NCI-H446 (cell line): ENCODE results near the gene MBD4.
A peak's percentile ranks its signal among the peaks of the same experiment; 100 is the strongest.

Source experiments
- DNase-seq, 2 experiments: peaks; one replicate each; lab custom pipeline; 2025; lab: John Stamatoyannopoulos, UW

Gene MBD4

DNA sequence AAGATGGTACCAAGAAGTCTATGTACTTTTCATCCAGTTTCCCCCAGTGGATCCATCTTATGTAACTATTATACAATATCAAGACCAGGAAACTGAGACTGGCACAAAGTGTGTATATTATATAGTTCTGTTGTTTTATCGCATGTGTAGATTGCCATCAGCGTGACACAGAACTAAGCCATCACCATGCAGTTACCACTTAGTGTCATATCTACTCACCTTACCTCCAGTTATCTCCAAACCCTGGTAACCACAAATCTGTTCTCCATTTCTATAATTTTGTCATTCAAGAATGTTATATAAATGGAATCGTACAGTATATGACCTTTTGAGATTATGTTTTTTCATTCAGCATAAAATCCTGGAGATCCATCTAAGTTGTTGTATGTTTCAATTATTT, 23.3 kb upstream of the MBD4 start:
- DNase-seq = no peak

DNA sequence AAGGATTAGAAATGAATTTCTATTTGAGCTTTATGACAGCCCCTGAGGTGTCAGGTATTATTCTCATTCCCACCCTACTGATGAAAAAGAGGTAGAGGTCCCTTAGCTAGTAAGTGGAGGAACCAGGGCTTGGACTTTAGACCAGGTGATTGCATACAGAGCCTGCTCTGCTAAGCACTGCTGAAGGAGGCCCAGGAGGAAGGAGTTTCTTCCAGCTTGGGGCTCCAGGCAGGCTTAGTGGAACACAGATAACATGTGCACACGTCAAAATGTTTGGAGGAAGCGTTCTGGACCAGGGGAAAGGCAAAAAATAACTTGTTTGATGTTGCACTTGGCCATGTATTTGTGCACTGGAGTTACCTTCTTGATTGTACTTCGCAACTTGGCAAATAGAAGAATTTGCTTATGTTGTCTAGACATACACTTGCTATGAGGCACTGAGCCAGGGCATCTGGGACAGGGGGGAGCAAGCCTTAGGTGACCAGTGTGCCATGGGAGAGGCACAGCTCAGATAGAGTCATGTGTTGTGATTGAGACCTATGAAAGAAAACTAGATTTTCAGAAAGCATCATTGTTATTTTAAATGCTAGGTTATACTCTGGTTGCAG, 22.7 kb upstream of the MBD4 start:
- no peak for DNase-seq

- no peak for DNase-seq
These were observed 21.9 kb upstream of the MBD4 start for GRCh38 chr3:129461461-129462146.

DNA sequence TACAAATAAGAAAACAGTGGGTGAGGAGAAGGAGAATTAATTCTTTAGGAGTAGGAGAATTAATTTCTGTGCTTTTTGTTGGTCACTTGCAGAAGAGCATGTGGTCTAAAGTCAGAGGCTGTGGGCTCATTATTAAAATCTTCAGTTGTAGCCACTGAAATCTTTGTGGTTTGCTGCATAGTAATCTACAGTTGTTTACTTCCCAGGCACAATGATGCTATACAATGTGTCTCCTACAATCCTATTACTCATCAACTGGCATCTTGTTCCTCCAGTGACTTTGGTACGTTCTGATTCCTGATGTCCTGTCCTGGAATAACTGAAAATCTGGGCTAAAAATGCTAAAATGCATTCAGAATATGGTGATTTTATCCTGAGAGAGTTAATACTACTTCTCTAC, 21.3 kb upstream of the MBD4 start:
- no peak for DNase-seq

- no peak for DNase-seq
These were observed 20.8 kb upstream of the MBD4 start for GRCh38 chr3:129460572-129460971.

- DNase-seq = no peak
These were observed 20.4 kb upstream of the MBD4 start for GRCh38 chr3:129460155-129460554.

- no peak for DNase-seq
These were observed 14.0 kb upstream of the MBD4 start for GRCh38 chr3:129453732-129454131.

GRCh38 chr3:129449279-129450115, 9.7 kb upstream of the MBD4 start:
- no peak for DNase-seq

DNA sequence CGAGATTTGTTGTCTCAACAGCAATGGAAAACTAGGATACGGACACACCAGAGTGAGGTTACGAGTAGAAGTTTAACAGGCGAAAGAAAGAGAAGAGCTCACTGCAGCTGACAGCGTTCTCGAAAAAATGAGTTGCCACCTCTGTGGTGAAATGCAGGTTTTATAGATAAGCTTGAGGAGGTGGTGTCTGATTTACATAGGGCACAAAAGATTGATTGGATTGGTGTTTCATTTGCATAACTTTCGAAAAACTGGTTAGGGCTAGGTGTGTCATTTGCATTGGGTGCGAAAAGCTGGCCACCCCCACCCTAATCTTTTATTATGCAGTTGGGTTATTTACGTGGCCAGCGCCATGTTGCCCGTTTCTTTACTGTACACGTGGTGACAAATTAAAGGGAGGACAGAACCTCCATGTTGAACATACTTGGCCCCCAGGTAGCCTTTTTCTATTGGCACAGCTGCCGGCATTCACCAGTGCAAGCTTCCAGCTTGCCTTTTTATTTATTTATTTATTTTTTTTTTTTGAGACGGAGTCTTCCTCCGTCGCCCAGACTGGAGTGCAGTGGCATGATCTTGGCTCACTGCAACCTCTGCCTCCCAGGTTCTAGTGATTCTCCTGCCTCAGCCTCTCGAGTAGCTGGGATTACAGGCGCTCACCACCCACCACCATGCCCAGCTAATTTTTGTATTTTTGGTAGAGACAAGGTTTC, 8.6 kb upstream of the MBD4 start:
- DNase-seq = no peak

- DNase-seq = no peak
These were observed 7.2 kb upstream of the MBD4 start for GRCh38 chr3:129446926-129447325.

- peak; percentile 31 to 71 for DNase-seq
These were observed 5.7 kb upstream of the MBD4 start for GRCh38 chr3:129445471-129445870.

DNA sequence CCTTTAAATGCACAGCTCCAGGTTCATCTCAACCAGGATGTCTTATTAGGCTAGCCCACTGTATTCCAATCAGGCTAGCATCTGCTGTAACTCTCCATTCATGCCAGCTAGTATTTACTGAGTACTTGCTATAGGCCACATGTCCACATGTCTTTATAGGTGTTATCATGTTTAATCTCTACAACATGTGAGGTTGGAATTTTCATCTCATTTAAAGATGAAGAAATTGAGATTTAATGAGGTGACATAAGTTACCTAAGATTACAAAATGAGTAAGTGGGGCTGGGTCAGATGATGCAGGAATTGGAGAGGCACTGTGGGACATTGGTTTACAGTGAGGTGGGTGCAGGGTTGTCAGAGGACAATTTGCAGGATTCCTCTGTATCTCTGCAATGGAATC, 3.2 kb upstream of the MBD4 start:
- DNase-seq = no peak

DNA sequence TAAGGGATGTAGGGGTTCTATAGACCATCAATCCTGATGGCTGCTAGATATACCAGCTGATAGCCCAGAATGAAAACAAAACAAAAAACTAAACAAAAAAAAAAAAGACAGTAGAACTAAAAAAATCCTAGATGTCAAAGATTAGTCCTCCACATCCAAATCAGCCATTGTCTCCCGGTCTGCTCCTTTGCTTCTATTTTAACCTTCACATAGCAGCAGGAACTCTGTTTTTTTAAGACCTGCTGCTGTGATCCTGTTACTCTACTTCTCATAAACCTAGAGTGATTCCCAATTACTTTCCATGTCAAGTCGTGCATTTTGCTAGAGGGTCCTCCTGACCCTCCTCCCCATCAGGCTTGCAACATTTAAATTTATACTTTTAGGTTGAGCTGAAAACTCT, 2.7 kb upstream of the MBD4 start:
- DNase-seq = no peak

DNA sequence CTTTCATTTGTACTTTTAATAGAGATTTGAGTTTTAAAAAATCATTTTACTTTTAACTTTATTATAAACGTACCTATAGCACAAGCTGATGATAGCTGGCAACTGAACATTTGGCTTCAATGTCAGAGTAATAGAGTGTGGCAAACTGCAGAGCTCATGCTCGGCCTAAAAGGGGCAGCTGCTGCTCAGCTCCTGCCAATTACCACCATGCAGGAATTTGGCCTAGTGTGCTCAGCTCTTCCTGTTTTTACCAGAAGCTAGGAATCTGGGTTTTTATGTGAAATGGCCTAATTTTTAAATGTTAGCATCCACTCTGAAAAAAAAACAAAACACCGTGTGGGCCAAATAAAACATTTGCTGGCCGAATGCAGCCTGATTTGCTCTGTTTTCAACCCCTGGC, 2.0 kb upstream of the MBD4 start:
- DNase-seq = peak; percentile 68 to 80

DNA sequence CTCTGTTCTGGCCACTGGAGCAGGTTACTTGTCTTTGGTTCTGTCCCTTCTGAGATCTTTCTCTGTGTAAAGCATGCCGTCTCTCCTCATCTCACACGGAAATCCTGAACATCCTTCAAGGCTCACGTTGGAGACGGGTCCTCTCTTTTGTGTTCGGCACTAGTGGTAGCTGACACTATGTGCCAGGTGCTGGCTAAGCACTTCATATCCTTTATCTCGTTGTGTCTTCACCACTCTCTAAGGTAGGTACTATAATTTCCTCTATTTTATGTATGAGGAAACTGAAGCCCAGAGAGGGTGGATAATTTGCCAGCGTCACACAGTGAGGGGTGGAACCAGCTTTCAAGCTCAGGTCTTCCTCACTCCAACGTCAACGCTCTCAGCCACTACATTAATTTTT, 1.5 kb upstream of the MBD4 start:
- DNase-seq = no peak

DNA sequence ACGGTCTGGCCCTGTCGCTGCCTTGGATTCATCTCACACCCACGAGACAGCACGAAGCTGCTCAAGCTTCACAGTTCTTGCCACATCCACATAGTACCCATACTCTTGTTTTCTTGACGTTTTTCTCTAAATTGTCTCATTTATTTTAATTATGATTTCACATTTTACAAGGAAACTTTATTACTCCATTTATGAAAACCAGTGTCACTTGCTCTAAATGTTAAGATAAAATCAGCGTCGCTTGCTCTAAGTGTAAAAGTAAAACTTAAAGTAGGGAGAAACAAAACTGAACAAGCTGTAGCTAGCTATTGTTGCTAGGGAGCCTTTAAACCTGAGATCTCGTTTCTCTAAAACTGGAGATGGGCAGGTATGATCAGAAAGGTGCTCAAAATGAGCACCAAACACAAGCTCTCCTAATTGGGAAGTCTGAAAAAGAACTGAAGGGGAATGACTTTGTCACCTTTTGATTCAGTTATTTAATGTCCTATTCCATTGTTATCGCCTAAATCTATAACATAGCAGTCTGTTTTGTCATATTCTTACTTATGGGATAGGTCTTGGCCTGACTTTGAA, 956 bp upstream of the MBD4 start:
- DNase-seq = no peak

GRCh38 chr3:129439226-129439816, 427 bp downstream of the MBD4 start:
- peak in 1 of 2 experiments; percentile 43 for DNase-seq

- no peak for DNase-seq
These were observed 4.4 kb downstream of the MBD4 start for GRCh38 chr3:129435367-129435766.

DNA sequence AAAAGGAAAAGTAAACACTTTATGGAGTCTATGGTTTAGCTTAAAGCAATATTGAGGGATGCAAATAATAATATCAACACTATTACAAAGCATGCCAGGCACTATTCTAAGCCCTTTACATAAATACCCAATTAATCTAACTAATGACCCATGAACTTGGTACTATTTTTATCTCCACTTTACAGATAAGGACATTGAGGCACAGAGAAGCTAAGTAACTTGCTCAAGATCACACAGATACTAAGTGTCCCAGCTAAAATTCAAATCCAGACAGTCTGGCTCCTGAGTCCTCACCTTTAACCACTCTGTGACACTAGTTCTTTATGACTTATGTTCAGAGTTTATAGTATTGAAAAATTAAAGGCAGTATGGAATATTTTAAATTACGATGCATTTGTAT, 5.6 kb downstream of the MBD4 start:
- DNase-seq = no peak

DNA sequence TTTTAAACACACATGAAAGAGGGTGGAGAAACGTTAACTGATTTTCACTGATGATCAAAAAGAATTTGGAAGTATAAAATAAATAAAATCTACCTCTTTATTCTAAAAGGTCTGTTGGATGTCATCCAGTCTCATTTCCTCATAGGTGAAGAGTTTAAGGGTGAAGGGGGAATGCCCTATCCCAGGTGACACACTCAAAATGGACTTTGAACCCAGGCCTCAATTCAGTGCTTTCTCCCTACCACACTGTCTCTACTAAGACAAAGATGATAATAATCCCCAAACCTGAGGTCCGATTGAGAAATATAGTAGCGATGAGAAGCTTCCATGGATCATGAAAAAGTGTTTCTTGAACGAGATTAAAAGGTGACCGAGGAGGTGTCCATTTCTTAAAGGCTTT, 6.2 kb downstream of the MBD4 start:
- DNase-seq = no peak

DNA sequence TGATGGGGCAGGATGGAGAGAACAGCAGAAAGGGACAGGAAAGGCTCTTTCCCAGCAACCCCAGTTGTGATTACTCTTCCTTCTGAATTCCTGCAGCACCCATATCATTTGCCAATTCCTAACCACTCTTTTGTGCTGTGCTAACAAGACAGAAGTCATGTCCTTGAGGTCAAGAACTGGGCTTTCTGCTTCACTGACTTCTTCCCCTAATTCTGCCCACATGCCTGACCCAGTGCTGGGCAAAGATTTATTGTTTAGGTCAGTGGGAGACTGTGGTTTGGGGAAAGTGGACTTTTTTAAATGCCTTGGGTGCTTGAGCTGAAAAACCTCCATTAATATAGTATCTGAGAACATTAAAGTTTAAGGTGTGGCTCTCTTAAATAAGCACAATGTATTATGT, 7.1 kb downstream of the MBD4 start:
- DNase-seq = no peak

DNA sequence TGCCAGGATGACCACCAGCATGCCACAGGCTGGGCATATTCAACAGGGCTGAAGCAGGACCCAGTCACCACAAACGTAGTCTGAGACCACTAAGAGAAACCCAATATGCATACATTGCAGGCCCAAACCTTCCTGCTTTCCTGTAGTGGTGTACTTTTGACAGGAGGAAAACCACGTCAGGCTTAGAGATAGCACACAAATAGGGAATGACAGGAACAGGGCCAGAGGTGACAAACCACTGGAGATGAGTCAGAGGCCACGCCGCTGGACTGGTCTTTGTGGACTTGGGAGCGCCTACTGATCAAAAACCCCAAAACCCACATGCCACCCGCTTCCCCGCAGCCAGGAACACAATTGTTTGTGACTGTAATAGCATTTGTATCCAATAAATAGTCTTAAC, 7.7 kb downstream of the MBD4 start:
- DNase-seq = no peak
